Natural killer cell (primary cell): ENCODE results near the gene TPRN. TPM values are rescaled to one million over a fixed set of nuclear protein-coding genes. Genes with fewer than 3 reads are reported as not detected.

Source experiments
- ATAC-seq, 3 donors: fragments of 150-1000 bp in 2 of 3; fragments of 200-7000 bp in 1 of 3; cut with Tn5 transposase; 1 replicate in 1 of 3; 2 replicates in 2 of 3; pipeline ENCODE4 v1.10.0; 2021; ENCODE audit warnings: mild to moderate bottlenecking in 2 of 3, moderate library complexity in 2 of 3
- DNase-seq, 2 donors: peaks; one replicate each; pipeline versions ENCODE4 v3.0.0 to v3.0.0-alpha.2; 2013 to 2021; ENCODE audit warnings: mixed read lengths in 1 of 2
- H3K27ac ChIP-seq: one replicate; pipeline ENCODE4 v1.5.1; 2013; ENCODE audit warnings: mild to moderate bottlenecking, low read length
- H3K27me3 ChIP-seq: one replicate; pipeline ENCODE4 v1.6.1; 2013; ENCODE audit warnings: low read length; ENCODE audit not compliant: control insufficient read depth, insufficient read depth
- H3K36me3 ChIP-seq: one replicate; pipeline ENCODE4 v1.6.1; 2013; ENCODE audit warnings: low read length; ENCODE audit not compliant: control insufficient read depth, insufficient read depth
- H3K4me1 ChIP-seq: one replicate; pipeline ENCODE4 v1.6.1; 2013; ENCODE audit warnings: low read length; ENCODE audit not compliant: control insufficient read depth, insufficient read depth
- H3K4me3 ChIP-seq: one replicate; pipeline ENCODE4 v1.5.1; 2013; ENCODE audit warnings: low read length
- H3K9me3 ChIP-seq: one replicate; pipeline ENCODE4 v1.6.1; 2013; ENCODE audit warnings: low read length; ENCODE audit not compliant: control insufficient read depth, insufficient read depth
- H3K27ac Mint-ChIP-seq, 2 donors: one replicate each; pipeline ENCODE4 v1.8.0; 2022; ENCODE audit warnings: mild to moderate bottlenecking in 2 of 2, mixed read lengths in 2 of 2, moderate library complexity in 1 of 2
- H3K27me3 Mint-ChIP-seq, 2 donors: one replicate each; pipeline ENCODE4 v1.8.0; 2022; ENCODE audit warnings: low read depth in 2 of 2, mixed read lengths in 2 of 2
- H3K36me3 Mint-ChIP-seq: one replicate; pipeline ENCODE4 v1.8.0; 2022; ENCODE audit warnings: mixed read lengths
- H3K4me1 Mint-ChIP-seq, 2 donors: one replicate each; pipeline ENCODE4 v1.8.0; 2022; ENCODE audit warnings: mixed read lengths in 2 of 2
- H3K4me3 Mint-ChIP-seq: one replicate; pipeline ENCODE4 v1.8.0; 2022; ENCODE audit warnings: mild to moderate bottlenecking, moderate library complexity, mixed read lengths
- H3K9me3 Mint-ChIP-seq, 2 donors: one replicate each; pipeline ENCODE4 v1.8.0; 2022; ENCODE audit warnings: mixed read lengths in 2 of 2
- WGBS: methylation state at CpG from one replicate; pipeline ENCODE4 v1.1.7; 2013; ENCODE audit warnings: missing lambda C conversion rate; ENCODE audit not compliant: insufficient coverage; 5-methylcytosine and 5-hydroxymethylcytosine counted together
- intact Hi-C: fragments of 100-400 bp; cut with micrococcal nuclease; formaldehyde crosslinking; loops from one replicate; pipeline ENCODE4 v1.14.2; 2022
- total RNA-seq, 4 donors: library from RNA; stranded (reverse); fragments of 120-200 nt in 1 of 4; gene quantifications; one replicate each; pipeline versions ENCODE4 v1.2.3 to v1.2.4, GENCODE V29; 2013 to 2022
- TF ChIP-seq, protein P1 (sequence below): fragments of 200-600 bp; IDR thresholded peaks from one replicate; pipeline ENCODE4 v1.8.0; 2022; ENCODE audit warnings: antibody characterized with exemption

The TPRN gene
- total RNA-seq, 3 donors from 2014 or later (not counting 1 experiment from before 2014, with no cell fraction given): 8.2 to 10.6 (median 8.4) TPM

DNA sequence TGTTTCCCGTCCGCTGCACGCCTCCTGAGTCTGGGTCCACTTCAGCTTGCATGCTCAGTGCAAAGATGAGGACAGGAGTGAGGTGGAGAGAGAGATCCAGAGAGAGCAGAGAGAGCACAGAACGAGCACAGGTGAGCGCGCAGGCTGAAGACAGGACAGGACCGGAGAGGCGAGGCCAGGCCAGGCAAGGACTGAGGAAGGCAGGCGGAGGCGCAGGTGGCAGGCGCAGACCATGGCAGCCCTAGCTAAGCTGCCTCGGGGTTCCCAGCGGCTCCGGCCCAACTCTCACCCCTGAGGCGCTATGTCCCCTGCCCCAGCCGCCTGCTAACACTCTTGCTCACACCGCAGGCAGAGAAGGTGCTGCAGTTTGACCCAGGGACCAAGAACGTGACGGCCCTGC is 51.9 kb downstream of the TPRN start:
- WGBS: 90% methylated on average over 19 of the region's 19 CpGs
- H3K9me3 ChIP-seq: no peaks in the 10 kb centered on the region
- no peak for ATAC-seq

GRCh38 chr9:137148242-137148641 is 52.3 kb downstream of the TPRN start:
- H3K36me3 Mint-ChIP-seq: no peaks in the 10 kb centered on the region
- H3K27me3 ChIP-seq: no peaks in the 10 kb centered on the region

More for the DNA sequence above, 51.9 kb downstream of the TPRN start:
- no peak overlapping the region for H3K27ac ChIP-seq
- no peak overlapping the region for H3K4me3 Mint-ChIP-seq
- H3K27ac Mint-ChIP-seq: no peak overlapping the region
- H3K4me1 ChIP-seq: peaks cover 8% of the 10 kb centered on the region
- no peaks in the 10 kb centered on the region for H3K9me3 Mint-ChIP-seq
- no peaks in the 10 kb centered on the region for H3K4me1 Mint-ChIP-seq
- H3K36me3 Mint-ChIP-seq: no peaks in the 10 kb centered on the region
- intact Hi-C loops: no loop called here
- no peaks in the 10 kb centered on the region for H3K27me3 ChIP-seq
- H3K27me3 Mint-ChIP-seq: peaks cover 0 to 8% of the 10 kb centered on the region in 2 donors
- TF ChIP-seq, protein P1, sequence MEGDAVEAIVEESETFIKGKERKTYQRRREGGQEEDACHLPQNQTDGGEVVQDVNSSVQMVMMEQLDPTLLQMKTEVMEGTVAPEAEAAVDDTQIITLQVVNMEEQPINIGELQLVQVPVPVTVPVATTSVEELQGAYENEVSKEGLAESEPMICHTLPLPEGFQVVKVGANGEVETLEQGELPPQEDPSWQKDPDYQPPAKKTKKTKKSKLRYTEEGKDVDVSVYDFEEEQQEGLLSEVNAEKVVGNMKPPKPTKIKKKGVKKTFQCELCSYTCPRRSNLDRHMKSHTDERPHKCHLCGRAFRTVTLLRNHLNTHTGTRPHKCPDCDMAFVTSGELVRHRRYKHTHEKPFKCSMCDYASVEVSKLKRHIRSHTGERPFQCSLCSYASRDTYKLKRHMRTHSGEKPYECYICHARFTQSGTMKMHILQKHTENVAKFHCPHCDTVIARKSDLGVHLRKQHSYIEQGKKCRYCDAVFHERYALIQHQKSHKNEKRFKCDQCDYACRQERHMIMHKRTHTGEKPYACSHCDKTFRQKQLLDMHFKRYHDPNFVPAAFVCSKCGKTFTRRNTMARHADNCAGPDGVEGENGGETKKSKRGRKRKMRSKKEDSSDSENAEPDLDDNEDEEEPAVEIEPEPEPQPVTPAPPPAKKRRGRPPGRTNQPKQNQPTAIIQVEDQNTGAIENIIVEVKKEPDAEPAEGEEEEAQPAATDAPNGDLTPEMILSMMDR: no peak
- no peak overlapping the region for H3K4me3 ChIP-seq
- no peaks in the 10 kb centered on the region for H3K36me3 ChIP-seq
- no peak for DNase-seq

DNA sequence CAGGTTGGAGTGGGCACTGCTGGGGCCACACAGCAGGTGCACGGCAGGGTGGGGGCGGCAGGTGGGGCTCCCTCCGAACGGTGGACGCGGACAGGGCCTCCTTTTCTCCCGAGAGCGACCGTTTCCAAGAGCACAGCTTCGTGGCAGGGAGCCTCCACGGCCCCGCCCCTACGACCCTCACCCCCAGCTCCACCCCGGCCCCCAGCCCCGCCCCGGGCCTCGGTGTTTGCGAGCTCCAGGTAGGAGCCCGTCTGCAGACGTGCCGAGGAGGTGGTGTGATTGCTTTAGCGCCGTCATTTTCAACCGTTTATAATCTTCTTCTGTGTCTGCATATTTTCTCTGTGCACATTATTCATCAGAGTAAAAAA is 52.8 kb downstream of the TPRN start:
- WGBS: 33% methylated on average over 24 of the region's 24 CpGs
- intact Hi-C loops: no loop called here

More at GRCh38 chr9:137148242-137148641, 52.3 kb downstream of the TPRN start:
- no peak for DNase-seq
- Histone ChIP-seq H3K4me1 (peaks cover 8% of the 10 kb centered on the region), H3K4me3 (no peak overlapping the region), H3K9me3 (no peaks in the 10 kb centered on the region), H3K27ac (no peak overlapping the region), H3K36me3 (no peaks in the 10 kb centered on the region)
- no peak overlapping the region for H3K4me3 Mint-ChIP-seq
- H3K27ac Mint-ChIP-seq: no peak overlapping the region
- WGBS: 79% methylated on average over 27 of the region's 27 CpGs
- H3K4me1 Mint-ChIP-seq: no peaks in the 10 kb centered on the region
- intact Hi-C loops: no loop called here
- no peak for ATAC-seq
- no peaks in the 10 kb centered on the region for H3K9me3 Mint-ChIP-seq
- peaks cover 0 to 8% of the 10 kb centered on the region in 2 donors for H3K27me3 Mint-ChIP-seq
- TF ChIP-seq, protein P1: no peak

More for the DNA sequence above, 52.8 kb downstream of the TPRN start:
- ATAC-seq (no peak), DNase-seq (no peak)
- H3K27ac Mint-ChIP-seq: no peak overlapping the region
- no peaks in the 10 kb centered on the region for H3K9me3 Mint-ChIP-seq
- peaks cover 8% of the 10 kb centered on the region for H3K4me1 ChIP-seq
- peaks cover under 1% of the 10 kb centered on the region for H3K27me3 ChIP-seq
- TF ChIP-seq, protein P1: no peak
- H3K27ac ChIP-seq: no peak overlapping the region
- no peak overlapping the region for H3K4me3 Mint-ChIP-seq
- no peak overlapping the region for H3K4me3 ChIP-seq
- H3K36me3 Mint-ChIP-seq: no peaks in the 10 kb centered on the region
- H3K27me3 Mint-ChIP-seq: peaks cover 0 to 8% of the 10 kb centered on the region in 2 donors
- H3K36me3 ChIP-seq: no peaks in the 10 kb centered on the region
- no peaks in the 10 kb centered on the region for H3K4me1 Mint-ChIP-seq
- H3K9me3 ChIP-seq: no peaks in the 10 kb centered on the region
